ENCODE measurements around the gene STT3A.

The STT3A gene

GRCh38 chr11:125593114-125593820, 615 bp downstream of the STT3A start:
- DNase-seq (ENCODE audit: low read depth, low spot score), result no peak
- no peak overlapping the region for H3K27ac ChIP-seq

GRCh38 chr11:125594958-125595357, 2.3 kb downstream of the STT3A start:
- DNase-seq (ENCODE audit: low read depth, low spot score), result no peak
- no peak for TF ChIP-seq POLR2AphosphoS5 (IDR thresholded peaks at IDR 0.05; ENCODE audit: borderline replicate concordance, low read depth, low read length)
- TF ChIP-seq FOXP2 (optimal IDR thresholded peaks at IDR 0.05; ENCODE audit: control extremely low read depth, extremely low read length, insufficient read depth), result no peak
- no peak for TF ChIP-seq EZH2 (IDR thresholded peaks at IDR 0.05)
- H3K9ac ChIP-seq (ENCODE audit: insufficient read length), result no peak overlapping the region
- no peaks in the 10 kb centered on the region for H3K9me3 ChIP-seq (ENCODE audit: low read depth, low read length)
- H3K27ac ChIP-seq, result no peak overlapping the region
- H3K4me3 ChIP-seq, result no peak overlapping the region
- peaks cover 37% of the 10 kb centered on the region for H3K36me3 ChIP-seq (ENCODE audit: insufficient read depth, low read length)

More at GRCh38 chr11:125593114-125593820, 615 bp downstream of the STT3A start:
- TF ChIP-seq POLR2AphosphoS5 (IDR thresholded peaks at IDR 0.05; ENCODE audit: borderline replicate concordance, low read depth, low read length), result no peak
- no peak for TF ChIP-seq FOXP2 (optimal IDR thresholded peaks at IDR 0.05; ENCODE audit: control extremely low read depth, extremely low read length, insufficient read depth)
- no peak for TF ChIP-seq EZH2 (IDR thresholded peaks at IDR 0.05)
- H3K4me3 ChIP-seq, result peak overlapping the region; percentile 79
- peak overlapping the region; percentile 61 for H3K9ac ChIP-seq (ENCODE audit: insufficient read length)
- H3K36me3 ChIP-seq (ENCODE audit: insufficient read depth, low read length), result peaks cover 27% of the 10 kb centered on the region
- H3K9me3 ChIP-seq (ENCODE audit: low read depth, low read length), result no peaks in the 10 kb centered on the region

- TF ChIP-seq FOXP2 (optimal IDR thresholded peaks at IDR 0.05; ENCODE audit: control extremely low read depth, extremely low read length, insufficient read depth) (no peak), POLR2AphosphoS5 (IDR thresholded peaks at IDR 0.05; ENCODE audit: borderline replicate concordance, low read depth, low read length) (no peak), EZH2 (IDR thresholded peaks at IDR 0.05) (no peak)
- peaks cover 88% of the 10 kb centered on the region for H3K36me3 ChIP-seq (ENCODE audit: insufficient read depth, low read length)
- no peak overlapping the region for H3K9ac ChIP-seq (ENCODE audit: insufficient read length)
- no peak for DNase-seq (ENCODE audit: low read depth, low spot score)
- H3K9me3 ChIP-seq (ENCODE audit: low read depth, low read length), result no peaks in the 10 kb centered on the region
- H3K27ac ChIP-seq, result no peak overlapping the region
- H3K4me3 ChIP-seq, result no peak overlapping the region
These were observed 8.0 kb downstream of the STT3A start for GRCh38 chr11:125600663-125601062.

DNA sequence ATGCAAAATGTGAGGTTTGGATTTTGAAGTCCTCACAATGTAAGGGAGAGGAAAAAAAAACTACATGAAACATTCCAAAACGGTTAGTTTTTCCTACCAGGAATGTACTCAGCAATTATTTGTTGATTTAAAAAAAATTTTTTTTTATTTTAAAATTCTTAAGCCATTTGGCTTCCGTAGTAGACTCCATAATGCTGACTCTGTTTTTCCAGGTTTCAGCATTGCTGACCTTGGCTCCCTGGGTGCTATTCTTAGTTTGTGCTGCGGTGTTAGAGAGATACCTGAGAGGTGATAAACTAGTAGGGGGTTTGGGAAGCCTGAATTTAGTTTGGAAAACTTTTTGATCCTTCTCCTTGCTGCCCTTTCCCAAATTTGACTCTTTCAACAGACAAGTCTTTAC, 10.6 kb downstream of the STT3A start:
- TF ChIP-seq POLR2AphosphoS5 (IDR thresholded peaks at IDR 0.05; ENCODE audit: borderline replicate concordance, low read depth, low read length) (no peak), EZH2 (IDR thresholded peaks at IDR 0.05) (no peak), FOXP2 (optimal IDR thresholded peaks at IDR 0.05; ENCODE audit: control extremely low read depth, extremely low read length, insufficient read depth) (no peak)
- DNase-seq (ENCODE audit: low read depth, low spot score), result no peak
- Histone ChIP-seq H3K9me3 (ENCODE audit: low read depth, low read length) (no peaks in the 10 kb centered on the region), H3K4me3 (no peak overlapping the region), H3K36me3 (ENCODE audit: insufficient read depth, low read length) (peaks cover 89% of the 10 kb centered on the region), H3K27ac (no peak overlapping the region), H3K9ac (ENCODE audit: insufficient read length) (no peak overlapping the region)

DNA sequence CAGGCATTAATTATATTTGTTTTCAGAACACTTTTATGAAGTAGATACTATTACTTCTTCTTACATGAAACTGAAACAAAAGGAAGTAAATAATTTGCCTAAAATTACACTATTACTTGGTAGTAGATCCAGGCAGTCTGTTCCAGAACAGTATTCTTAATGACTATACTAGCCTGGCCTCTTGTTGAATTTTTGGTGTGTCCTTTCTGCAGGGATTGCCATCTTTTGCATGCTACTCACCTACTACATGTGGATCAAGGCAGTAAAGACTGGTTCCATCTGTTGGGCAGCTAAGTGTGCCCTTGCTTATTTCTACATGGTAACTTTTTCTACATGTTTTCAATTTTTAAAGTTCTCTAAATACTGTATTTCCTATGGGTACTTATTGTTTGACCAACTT, 12.8 kb downstream of the STT3A start:
- Histone ChIP-seq H3K4me3 (no peak overlapping the region), H3K9me3 (ENCODE audit: low read depth, low read length) (no peaks in the 10 kb centered on the region), H3K27ac (no peak overlapping the region), H3K9ac (ENCODE audit: insufficient read length) (no peak overlapping the region), H3K36me3 (ENCODE audit: insufficient read depth, low read length) (peaks cover 95% of the 10 kb centered on the region)
- TF ChIP-seq FOXP2 (optimal IDR thresholded peaks at IDR 0.05; ENCODE audit: control extremely low read depth, extremely low read length, insufficient read depth), result no peak
- no peak for TF ChIP-seq EZH2 (IDR thresholded peaks at IDR 0.05)
- no peak for TF ChIP-seq POLR2AphosphoS5 (IDR thresholded peaks at IDR 0.05; ENCODE audit: borderline replicate concordance, low read depth, low read length)
- DNase-seq (ENCODE audit: low read depth, low spot score), result no peak

DNA sequence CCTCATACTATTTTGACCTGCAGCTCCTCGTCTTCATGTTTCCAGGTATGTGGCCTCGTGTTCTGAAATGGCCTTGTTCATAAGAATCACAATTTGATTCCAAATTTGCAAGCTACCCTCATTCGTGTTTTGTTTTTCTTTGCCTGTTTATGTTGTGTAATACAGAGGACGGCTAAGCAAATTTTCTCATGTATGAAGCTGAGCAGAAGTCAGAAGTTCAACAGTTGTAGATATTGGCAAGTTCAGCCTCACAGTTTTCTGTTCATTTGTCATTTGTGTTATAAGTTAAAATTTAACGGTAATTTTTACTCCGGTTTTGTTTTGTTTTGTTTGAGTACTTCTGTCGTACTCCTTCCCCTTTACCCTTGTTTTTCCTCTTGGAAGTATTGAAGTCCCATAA, 16.9 kb downstream of the STT3A start:
- H3K9ac ChIP-seq (ENCODE audit: insufficient read length), result no peak overlapping the region
- H3K9me3 ChIP-seq (ENCODE audit: low read depth, low read length), result no peaks in the 10 kb centered on the region
- no peak for DNase-seq (ENCODE audit: low read depth, low spot score)
- TF ChIP-seq POLR2AphosphoS5 (IDR thresholded peaks at IDR 0.05; ENCODE audit: borderline replicate concordance, low read depth, low read length) (no peak), EZH2 (IDR thresholded peaks at IDR 0.05) (no peak)
- no peak overlapping the region for H3K4me3 ChIP-seq
- peaks cover 88% of the 10 kb centered on the region for H3K36me3 ChIP-seq (ENCODE audit: insufficient read depth, low read length)
- H3K27ac ChIP-seq, result no peak overlapping the region

GRCh38 chr11:125618383-125618782, 25.7 kb downstream of the STT3A start:
- H3K36me3 ChIP-seq (ENCODE audit: insufficient read depth, low read length), result peaks cover 85% of the 10 kb centered on the region

GRCh38 chr11:125621995-125622394, 29.3 kb downstream of the STT3A start:
- TF ChIP-seq POLR2AphosphoS5 (IDR thresholded peaks at IDR 0.05; ENCODE audit: borderline replicate concordance, low read depth, low read length), result no peak
- TF ChIP-seq EZH2 (IDR thresholded peaks at IDR 0.05), result no peak
- no peak for TF ChIP-seq FOXP2 (optimal IDR thresholded peaks at IDR 0.05; ENCODE audit: control extremely low read depth, extremely low read length, insufficient read depth)
- Histone ChIP-seq H3K27ac (no peak overlapping the region; the same call in 1 of the 2 replicates), H3K36me3 (ENCODE audit: insufficient read depth, low read length) (peaks cover 53% of the 10 kb centered on the region), H3K9me3 (ENCODE audit: low read depth, low read length) (no peaks in the 10 kb centered on the region), H3K9ac (ENCODE audit: insufficient read length) (no peak overlapping the region), H3K4me3 (no peak overlapping the region)
- DNase-seq (ENCODE audit: low read depth, low spot score), result no peak

More at GRCh38 chr11:125618383-125618782, 25.7 kb downstream of the STT3A start:
- Histone ChIP-seq H3K9ac (ENCODE audit: insufficient read length) (no peak overlapping the region), H3K4me3 (no peak overlapping the region), H3K27ac (no peak overlapping the region), H3K9me3 (ENCODE audit: low read depth, low read length) (no peaks in the 10 kb centered on the region)
- no peak for DNase-seq (ENCODE audit: low read depth, low spot score)
- TF ChIP-seq EZH2 (IDR thresholded peaks at IDR 0.05) (no peak), POLR2AphosphoS5 (IDR thresholded peaks at IDR 0.05; ENCODE audit: borderline replicate concordance, low read depth, low read length) (no peak), FOXP2 (optimal IDR thresholded peaks at IDR 0.05; ENCODE audit: control extremely low read depth, extremely low read length, insufficient read depth) (no peak)

DNA sequence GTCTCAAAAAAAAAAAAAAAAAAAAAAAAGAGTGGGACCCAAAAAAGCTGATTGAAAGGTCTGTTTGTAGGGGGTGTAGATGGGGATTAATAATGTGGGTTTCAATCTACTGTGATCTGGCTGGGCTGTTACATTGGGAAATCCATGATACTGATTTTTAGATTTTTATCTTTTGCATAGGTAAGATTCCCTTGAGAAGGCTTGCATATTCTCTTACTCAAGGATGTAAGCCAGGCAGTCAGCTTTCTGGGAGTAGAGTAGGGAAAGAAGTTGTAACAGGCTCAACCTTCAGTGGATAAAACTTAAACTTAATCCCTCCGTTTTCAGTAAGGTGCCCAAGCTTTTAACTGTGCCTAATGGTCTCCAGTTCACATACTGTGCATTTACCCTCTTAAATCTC, 30.4 kb downstream of the STT3A start:
- H3K36me3 ChIP-seq (ENCODE audit: insufficient read depth, low read length), result peaks cover 52% of the 10 kb centered on the region
- TF ChIP-seq FOXP2 (optimal IDR thresholded peaks at IDR 0.05; ENCODE audit: control extremely low read depth, extremely low read length, insufficient read depth) (no peak), POLR2AphosphoS5 (IDR thresholded peaks at IDR 0.05; ENCODE audit: borderline replicate concordance, low read depth, low read length) (no peak), EZH2 (IDR thresholded peaks at IDR 0.05) (no peak)
- H3K9me3 ChIP-seq (ENCODE audit: low read depth, low read length), result no peaks in the 10 kb centered on the region
- no peak overlapping the region for H3K4me3 ChIP-seq
- DNase-seq (ENCODE audit: low read depth, low spot score), result no peak
- no peak overlapping the region for H3K27ac ChIP-seq
- H3K9ac ChIP-seq (ENCODE audit: insufficient read length), result no peak overlapping the region

Data from SK-N-MC (cell line).